SK-N-SH (cell line): ENCODE results near the gene RAB22A.

Experiments used
- EZH2phosphoT487 ChIP-seq: fragments of 200-600 bp; sonication (generic); IDR thresholded peaks from 2 replicates; pipeline ENCODE4 v1.6.1; 2017; ENCODE audit warnings: low read depth, mixed run types, mild to moderate bottlenecking, antibody characterized with exemption, moderate library complexity, borderline replicate concordance
- FOSL2 ChIP-seq: IDR thresholded peaks from 2 replicates; pipeline ENCODE4 v1.4.0; 2012; ENCODE audit warnings: low read depth, mild to moderate bottlenecking, moderate library complexity, borderline replicate concordance
- FOXM1 ChIP-seq: IDR thresholded peaks from 2 replicates; pipeline ENCODE4 v1.4.0; 2012; ENCODE audit warnings: low read depth, mild to moderate bottlenecking
- GABPA ChIP-seq: IDR thresholded peaks from 2 replicates; pipeline ENCODE4 v1.4.0; 2012; ENCODE audit warnings: low read depth, mild to moderate bottlenecking
- JUND ChIP-seq: IDR thresholded peaks from 2 replicates; pipeline ENCODE4 v1.4.0; 2012
- MEF2A ChIP-seq: IDR thresholded peaks from 2 replicates; pipeline ENCODE4 v1.4.0; 2012; ENCODE audit warnings: low read depth, borderline replicate concordance
- POLR2AphosphoS5 ChIP-seq: IDR thresholded peaks from 2 replicates; pipeline ENCODE4 v1.6.1; 2012; ENCODE audit warnings: low read depth, low read length
- SMC3 ChIP-seq: IDR thresholded peaks from 2 replicates; pipeline ENCODE4 v1.6.1; 2012; ENCODE audit warnings: low read depth, low read length, improper control_type of control experiment
- TF ChIP-seq, protein P1 (sequence below): fragments of 200-600 bp; sonication (generic); IDR thresholded peaks from 2 replicates; pipeline ENCODE4 v1.6.1; 2017; ENCODE audit warnings: antibody characterized with exemption, mild to moderate bottlenecking, moderate library complexity

DNA sequence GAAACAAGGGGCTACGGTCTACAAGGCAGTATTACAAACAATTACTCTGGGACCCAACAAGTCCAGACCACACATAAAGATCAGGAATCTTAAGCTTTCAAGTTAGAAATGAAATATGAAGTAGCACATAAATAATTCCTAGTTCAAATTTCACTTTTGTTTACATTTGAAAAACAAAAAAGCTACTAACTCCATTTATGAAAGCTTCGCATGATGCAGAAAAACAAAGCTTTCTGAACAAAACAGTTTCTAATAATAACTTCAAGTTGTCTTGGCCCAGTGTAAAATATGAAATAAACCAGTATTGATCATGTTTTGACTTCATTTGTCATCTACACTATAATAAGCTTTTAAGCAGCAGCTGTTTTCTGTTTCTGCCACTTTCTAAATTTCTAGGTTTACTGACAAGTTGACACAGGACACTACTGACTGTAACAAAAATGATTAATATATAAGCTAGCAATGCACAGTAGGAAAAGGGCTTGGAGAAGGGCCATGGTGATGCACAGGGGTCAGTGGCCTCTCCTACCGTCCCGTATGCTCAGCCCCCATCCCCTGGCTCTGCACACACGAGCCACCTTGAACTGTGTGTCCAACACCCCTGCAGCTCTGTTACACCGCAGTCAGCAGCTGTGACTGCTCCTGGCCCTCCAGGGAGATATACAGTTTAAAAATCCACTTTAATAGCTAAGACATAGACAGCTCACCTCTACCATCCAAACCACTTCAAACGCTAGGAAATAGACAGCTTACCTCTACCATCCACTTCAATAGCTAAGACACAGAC, 13.3 kb upstream of the RAB22A start:
- TF ChIP-seq, protein P1, sequence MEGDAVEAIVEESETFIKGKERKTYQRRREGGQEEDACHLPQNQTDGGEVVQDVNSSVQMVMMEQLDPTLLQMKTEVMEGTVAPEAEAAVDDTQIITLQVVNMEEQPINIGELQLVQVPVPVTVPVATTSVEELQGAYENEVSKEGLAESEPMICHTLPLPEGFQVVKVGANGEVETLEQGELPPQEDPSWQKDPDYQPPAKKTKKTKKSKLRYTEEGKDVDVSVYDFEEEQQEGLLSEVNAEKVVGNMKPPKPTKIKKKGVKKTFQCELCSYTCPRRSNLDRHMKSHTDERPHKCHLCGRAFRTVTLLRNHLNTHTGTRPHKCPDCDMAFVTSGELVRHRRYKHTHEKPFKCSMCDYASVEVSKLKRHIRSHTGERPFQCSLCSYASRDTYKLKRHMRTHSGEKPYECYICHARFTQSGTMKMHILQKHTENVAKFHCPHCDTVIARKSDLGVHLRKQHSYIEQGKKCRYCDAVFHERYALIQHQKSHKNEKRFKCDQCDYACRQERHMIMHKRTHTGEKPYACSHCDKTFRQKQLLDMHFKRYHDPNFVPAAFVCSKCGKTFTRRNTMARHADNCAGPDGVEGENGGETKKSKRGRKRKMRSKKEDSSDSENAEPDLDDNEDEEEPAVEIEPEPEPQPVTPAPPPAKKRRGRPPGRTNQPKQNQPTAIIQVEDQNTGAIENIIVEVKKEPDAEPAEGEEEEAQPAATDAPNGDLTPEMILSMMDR = no peak
- TF ChIP-seq EZH2phosphoT487 (no peak), SMC3 (no peak), FOSL2 (no peak), GABPA (no peak), MEF2A (no peak), POLR2AphosphoS5 (no peak), FOXM1 (no peak), JUND (no peak)
